Kasumi-1 (cell line): ENCODE results near the gene ETFB.

ENCODE experiments used
- DNase-seq, 2 experiments: peaks; one replicate each; lab custom pipeline; 2025; lab: John Stamatoyannopoulos, UW

The ETFB gene

GRCh38 chr19:51351266-51351990 lies 14.8 kb downstream of the ETFB start:
- DNase-seq = no peak

GRCh38 chr19:51347209-51347928 lies 18.8 kb downstream of the ETFB start:
- DNase-seq = no peak

GRCh38 chr19:51346742-51347141 lies 19.4 kb downstream of the ETFB start:
- DNase-seq = no peak

- DNase-seq = no peak
These were observed 21.0 kb downstream of the ETFB start for GRCh38 chr19:51345076-51345620.

GRCh38 chr19:51342631-51343569 lies 23.3 kb downstream of the ETFB start:
- DNase-seq = no peak

GRCh38 chr19:51341976-51342580 lies 24.1 kb downstream of the ETFB start, which contains the start of gene VSIG10L:
Gene VSIG10L (minus strand): TSS chr19:51342139. CDS start chr19:51342124, 15 bp downstream.
- no peak for DNase-seq

- DNase-seq = no peak
These were observed 25.1 kb downstream of the ETFB start for GRCh38 chr19:51341066-51341465.

- peak; percentile 91 to 93 for DNase-seq
These were observed 26.2 kb downstream of the ETFB start for GRCh38 chr19:51339687-51340656.

- DNase-seq = peak in 1 of 2 experiments; percentile 63
These were observed 26.9 kb downstream of the ETFB start for GRCh38 chr19:51339313-51339686.

- peak; percentile 68 to 77 for DNase-seq
These were observed 27.4 kb downstream of the ETFB start for GRCh38 chr19:51338563-51339312.

GRCh38 chr19:51337861-51338562 lies 28.2 kb downstream of the ETFB start:
- no peak for DNase-seq

- no peak for DNase-seq
These were observed 28.9 kb downstream of the ETFB start for GRCh38 chr19:51337141-51337860.

GRCh38 chr19:51333836-51334460 lies 32.2 kb downstream of the ETFB start:
- no peak for DNase-seq

- DNase-seq = no peak
These were observed 34.5 kb downstream of the ETFB start for GRCh38 chr19:51331716-51332115.

- no peak for DNase-seq
These were observed 35.0 kb downstream of the ETFB start for GRCh38 chr19:51331193-51331592.

- no peak for DNase-seq
These were observed 35.8 kb downstream of the ETFB start for GRCh38 chr19:51330366-51330765.

- no peak for DNase-seq
These were observed 36.8 kb downstream of the ETFB start for GRCh38 chr19:51329411-51329810.
